HG03565 (cell line): ENCODE measurements around the gene BCAS1.

ENCODE experiments used
- ATAC-seq: cut with Tn5 transposase; IDR thresholded peaks from one replicate; pipeline ENCODE4 v1.9.1; 2021; ENCODE audit warnings: mild to moderate bottlenecking, moderate library complexity; ENCODE audit not compliant: unreplicated experiment

Gene BCAS1, protein sequence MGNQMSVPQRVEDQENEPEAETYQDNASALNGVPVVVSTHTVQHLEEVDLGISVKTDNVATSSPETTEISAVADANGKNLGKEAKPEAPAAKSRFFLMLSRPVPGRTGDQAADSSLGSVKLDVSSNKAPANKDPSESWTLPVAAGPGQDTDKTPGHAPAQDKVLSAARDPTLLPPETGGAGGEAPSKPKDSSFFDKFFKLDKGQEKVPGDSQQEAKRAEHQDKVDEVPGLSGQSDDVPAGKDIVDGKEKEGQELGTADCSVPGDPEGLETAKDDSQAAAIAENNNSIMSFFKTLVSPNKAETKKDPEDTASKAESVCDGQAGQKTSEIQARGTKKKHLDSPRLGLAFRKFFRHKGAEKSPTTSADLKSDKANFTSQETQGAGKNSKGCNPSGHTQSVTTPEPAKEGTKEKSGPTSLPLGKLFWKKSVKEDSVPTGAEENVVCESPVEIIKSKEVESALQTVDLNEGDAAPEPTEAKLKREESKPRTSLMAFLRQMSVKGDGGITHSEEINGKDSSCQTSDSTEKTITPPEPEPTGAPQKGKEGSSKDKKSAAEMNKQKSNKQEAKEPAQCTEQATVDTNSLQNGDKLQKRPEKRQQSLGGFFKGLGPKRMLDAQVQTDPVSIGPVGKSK

DNA sequence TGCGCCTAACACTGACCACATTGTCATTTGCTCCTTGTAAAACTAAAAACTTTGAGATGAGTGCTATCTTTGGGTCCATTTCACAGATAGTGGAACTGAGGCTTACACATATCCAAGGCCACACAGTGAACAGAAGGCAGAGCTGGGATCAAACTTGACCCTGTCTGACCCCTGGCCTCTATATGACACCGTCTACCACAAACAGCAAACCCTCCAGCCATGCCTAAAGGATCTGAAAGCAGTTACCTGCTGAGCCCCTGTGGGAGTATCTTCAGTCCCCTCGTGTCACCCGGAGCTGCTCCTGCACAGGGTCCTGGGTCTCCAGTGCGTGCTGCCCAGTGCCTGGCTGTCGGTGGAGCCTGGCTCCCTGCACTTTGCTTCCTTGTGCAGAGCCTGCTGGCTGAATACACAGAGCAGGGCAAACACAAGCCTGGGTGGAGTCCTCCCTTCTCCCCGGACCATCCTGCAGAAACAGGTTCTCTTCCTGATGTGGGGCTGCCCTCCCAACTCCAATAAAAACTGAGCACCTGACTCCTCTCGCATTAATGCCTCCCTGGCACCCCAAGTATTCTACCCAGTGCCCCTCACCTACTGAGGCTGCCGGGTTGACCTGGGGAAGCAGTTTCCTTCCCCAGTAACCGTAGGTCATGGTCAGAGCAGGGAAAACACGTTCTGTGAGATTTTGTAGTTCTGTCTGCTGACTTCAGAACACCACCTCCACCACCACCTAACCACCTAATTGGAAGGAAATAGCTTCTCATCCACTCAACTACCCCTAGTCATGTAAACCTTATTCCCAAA lies at the start of gene BCAS1:
BCAS1 (minus strand) TSS at position 408 of the 801 bp plus-strand sequence. CDS start 11,876 bp downstream, outside the sequence.
- no peak for ATAC-seq

DNA sequence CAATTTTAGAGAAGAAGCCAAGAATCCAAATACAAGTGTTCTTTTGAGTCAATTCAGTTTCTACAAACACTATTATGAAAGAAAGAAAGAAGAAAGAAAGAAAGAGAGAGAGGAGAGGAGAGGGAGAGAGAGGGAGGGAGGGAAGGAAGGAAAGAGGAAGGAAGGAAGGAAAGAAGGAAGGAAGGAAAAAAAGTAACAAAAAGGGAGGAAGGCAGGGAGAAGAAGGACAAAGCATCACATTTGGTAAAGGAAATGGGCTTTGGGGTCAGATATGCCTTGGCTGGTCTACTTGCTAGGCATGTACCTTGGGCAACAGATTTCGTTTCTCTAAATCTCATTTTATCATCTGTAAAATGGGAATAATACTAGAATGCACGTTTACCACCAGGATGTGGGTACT lies 49.4 kb upstream of the BCAS1 start:
- ATAC-seq, result no peak

DNA sequence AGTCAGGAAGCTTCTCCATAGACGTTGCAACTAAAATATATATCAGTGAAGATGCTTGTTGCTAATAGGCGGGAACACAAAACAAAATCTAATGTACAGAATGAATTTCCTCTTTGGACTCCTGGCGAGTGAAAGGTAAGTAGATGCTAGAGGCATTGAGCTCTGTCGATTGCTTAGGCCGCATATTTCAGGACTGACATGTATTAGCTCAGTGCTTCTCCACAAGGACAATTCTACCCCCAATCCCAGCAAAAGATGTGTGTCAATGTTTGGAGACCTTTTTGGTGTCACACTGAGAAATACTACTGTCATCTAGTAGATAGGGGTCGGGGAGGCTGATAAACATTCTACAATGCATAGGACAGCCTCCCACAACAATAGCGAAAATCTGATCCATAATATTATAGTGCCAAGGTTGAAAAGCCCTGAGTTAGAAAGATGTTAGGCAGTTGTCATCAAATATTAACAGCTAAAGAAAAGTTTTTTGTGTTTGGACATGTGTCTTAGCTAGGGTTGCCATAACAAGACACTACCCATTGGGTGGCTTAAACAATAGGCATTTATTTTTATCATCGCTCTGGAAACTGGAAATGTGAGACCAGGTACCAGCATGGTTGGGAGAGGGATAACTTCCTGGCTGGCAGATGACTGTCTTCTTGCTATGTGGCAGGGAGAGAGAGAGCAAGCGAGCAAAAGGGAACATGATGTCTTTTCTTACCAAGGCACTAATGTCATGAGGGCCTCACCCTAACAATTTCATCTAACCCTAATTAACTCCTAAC lies 48.0 kb upstream of the BCAS1 start:
- ATAC-seq, result no peak

DNA sequence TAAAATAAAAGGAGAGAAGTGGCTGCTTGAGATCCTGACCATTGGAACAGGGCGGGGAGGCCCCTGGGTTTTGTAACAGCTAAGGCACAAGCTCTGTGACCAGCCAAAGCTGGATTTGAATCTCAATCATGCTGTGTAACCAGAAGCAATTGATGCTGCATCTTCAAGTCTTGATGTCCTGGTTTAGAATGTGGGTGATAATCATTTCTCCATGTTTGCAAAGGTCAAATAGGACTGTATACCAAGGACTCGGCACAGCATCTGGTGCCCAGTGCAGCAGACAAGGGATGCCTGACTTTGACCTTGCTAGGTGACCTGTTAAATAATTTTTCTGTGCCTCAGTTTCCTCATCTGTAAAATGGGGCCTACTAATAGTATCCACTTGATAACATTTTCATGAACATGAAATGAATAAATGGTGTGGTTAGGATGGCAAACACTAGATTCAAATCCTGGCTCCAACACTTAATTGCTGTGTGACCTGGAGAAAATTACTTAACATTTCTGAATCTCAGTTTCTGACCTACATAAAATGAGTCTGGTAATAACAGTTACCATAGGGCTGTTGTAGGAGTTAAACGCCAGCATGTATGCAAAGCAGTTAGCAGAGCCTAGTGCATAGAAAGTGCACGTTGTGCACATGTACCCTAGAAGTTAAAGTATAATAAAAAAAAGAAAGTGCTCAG lies 46.3 kb upstream of the BCAS1 start:
- ATAC-seq, result no peak

- no peak for ATAC-seq
Observed at GRCh38 chr20:54115172-54115854, 44.9 kb upstream of the BCAS1 start.

- no peak for ATAC-seq
Observed at GRCh38 chr20:54114109-54114508, 43.7 kb upstream of the BCAS1 start.

GRCh38 chr20:54113566-54113965 lies 43.2 kb upstream of the BCAS1 start:
- no peak for ATAC-seq

DNA sequence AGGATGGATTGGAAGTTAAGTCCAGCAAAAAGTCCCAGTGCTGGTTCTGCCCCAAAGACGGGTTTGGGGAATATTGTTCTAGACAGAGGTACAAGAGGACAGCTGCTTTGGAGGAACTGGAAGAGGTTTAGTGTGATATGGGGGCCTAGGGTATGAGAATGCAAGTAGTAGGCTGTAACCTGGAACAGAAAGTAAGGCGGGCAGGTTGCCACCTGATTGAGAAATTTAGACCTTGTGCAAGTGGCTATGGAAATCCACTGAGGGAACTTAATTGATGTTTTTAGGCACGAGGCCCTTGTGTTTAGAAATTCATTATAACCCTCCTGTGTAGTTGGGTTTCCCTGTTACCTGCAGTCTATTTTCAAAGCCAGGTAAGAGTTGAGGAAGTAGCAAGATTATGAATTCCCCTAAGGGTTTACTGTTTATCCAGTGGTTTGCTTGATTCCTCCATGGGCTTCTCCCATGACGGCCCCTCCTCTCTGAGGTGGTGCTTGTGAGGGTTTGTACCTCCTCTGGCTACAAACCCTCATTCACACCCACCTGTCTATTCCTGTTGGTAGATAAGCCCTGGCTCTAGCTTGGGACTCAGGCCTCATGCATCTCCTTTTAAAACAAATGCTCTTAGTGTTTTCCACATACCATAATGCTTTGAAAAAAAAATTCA lies 42.0 kb upstream of the BCAS1 start:
- ATAC-seq, result no peak

DNA sequence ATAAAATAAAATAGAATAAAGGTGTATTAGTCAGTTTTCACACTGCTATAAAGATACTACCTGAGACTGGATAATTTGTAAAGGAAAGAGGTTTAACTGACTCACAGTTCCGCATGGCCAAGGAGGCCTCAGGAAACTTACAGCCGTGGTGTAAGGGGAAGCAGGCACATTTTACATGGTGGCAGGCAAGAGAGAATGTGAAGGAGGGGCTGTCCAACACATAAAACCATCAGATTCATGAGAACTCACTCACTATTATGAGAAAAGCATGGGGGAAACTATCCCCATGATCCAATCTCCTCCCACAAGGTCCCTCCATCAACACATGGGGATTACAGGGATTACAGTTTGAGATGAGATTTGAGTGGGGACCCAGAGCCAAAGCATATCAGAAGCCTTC lies 41.1 kb upstream of the BCAS1 start:
- no peak for ATAC-seq

- ATAC-seq, result no peak
Observed at GRCh38 chr20:54110457-54110856, 40.1 kb upstream of the BCAS1 start.

GRCh38 chr20:54110041-54110440 lies 39.6 kb upstream of the BCAS1 start:
- ATAC-seq, result no peak

DNA sequence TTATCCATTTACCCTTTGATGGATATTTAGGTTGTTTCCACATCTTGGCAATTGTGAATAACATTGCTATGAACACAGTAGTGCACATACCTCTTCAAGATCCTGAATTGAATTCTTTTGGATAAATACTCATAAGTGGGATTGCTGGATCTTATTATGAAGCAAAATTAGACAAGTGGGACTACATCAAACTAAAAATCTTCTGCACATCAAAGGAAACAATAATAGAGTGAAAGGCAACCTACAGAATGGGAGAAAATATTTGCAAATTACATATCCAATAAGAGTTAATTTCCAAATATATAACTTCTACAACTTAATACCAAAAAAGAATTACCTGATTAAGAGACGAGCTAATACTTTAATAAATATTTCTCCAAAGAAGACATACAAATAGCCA lies 38.4 kb upstream of the BCAS1 start:
- no peak for ATAC-seq

DNA sequence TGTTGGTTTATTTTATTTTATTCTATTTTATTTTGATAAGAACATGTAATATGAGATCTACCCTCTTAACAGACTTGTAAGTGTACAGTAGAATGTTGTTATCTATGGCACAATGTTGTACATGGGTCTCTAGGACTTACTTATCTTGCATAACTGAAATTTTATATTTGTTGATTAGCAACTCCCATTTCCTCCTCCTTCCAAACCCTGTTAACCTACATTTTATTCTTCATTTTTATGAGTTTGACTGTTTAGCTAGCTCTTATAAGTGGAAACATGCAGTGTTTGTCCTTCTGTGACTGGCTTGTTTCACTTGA lies 37.9 kb upstream of the BCAS1 start:
- ATAC-seq, result no peak

DNA sequence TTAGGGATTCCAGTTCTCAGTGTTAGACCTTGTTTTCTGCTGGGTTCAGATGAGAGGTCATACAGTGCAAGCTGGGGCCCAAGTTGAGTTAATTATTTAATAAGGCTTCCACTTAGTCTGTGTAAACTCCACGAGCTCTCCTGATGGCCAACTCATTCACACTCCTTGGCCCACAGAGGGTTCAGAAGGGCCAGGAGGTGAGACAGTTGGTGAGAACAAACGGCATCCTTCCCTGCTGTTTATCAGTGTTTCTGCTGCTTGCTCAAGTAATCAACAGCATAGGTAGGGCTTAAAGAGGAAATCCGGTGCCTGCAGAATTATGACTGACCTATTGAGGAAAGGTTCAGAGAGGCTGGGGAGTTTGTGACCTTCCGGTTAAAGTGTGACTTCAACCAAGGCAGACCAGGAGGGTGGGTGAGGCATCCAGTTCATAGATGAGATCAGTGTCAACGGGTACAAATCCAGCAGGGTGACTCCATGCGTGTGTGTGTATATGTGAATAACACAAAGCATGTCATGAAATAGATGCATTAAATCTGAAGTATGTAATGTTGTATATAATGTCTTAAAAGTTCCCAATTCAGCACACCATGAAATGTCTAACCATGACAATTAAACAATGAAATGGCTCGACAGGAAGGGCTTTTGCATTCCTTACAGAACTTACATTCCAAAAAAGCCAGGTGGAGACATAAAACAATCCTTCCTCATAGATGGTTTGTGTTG lies 37.4 kb upstream of the BCAS1 start:
- no peak for ATAC-seq

GRCh38 chr20:54107181-54107580 lies 36.8 kb upstream of the BCAS1 start:
- ATAC-seq, result no peak

GRCh38 chr20:54106162-54106561 lies 35.8 kb upstream of the BCAS1 start:
- ATAC-seq, result no peak

DNA sequence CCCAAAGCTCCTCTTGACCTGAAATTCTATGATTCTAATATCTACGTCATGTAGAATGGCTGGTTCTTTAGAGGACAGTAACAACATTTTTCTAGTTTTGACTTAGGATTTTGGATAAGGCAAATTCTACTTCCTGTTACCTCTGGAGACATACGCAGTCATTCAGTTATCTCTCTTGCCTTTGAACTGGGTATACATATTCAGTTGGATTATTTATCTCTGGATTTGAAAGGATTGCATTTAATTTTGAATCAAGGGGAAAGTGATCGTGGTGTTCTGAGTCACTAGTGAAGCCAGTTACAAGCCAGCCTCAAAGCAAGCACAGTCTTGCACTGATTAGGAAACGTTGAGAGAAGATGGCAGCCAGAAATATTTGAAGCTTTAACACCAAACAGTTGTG lies 35.3 kb upstream of the BCAS1 start:
- ATAC-seq, result no peak

DNA sequence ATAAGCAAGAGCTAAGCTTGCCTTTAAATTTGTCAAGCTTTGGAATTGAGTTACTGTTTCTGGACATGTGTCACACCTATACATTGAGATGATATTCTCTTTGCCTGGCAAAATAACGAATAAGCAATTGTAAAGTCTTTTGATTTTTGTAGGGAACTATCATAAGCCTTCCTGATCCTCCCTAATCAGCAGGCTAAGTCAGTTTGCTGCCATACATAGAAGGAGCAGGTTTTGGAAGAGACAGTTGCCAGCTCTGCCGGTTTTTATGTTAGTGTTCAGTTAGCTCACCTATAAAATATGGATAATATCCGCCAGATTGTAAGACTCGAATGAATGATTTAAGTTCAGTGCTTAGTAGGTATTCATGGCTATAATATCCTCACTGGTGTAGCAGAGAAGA lies 34.4 kb upstream of the BCAS1 start:
- no peak for ATAC-seq
